ENCODE results near the gene CACNA2D3. TPM values are rescaled to one million over a fixed set of nuclear protein-coding genes. Genes with fewer than 3 reads are reported as not detected.

The CACNA2D3 gene
- total RNA-seq, 1 experiment from 2014 or later, result not detected

GRCh38 chr3:54427501-54427900 lies 305.1 kb downstream of the CACNA2D3 start:
- H3K27me3 Mint-ChIP-seq (ENCODE audit: insufficient read depth, unreplicated experiment), result peaks cover 12% of the 10 kb centered on the region
- no peak overlapping the region for H3K4me3 Mint-ChIP-seq (ENCODE audit: unreplicated experiment)
- H3K36me3 Mint-ChIP-seq (ENCODE audit: insufficient read depth, unreplicated experiment), result no peaks in the 10 kb centered on the region
- H3K9me3 ChIP-seq, result no peaks in the 10 kb centered on the region
- TF ChIP-seq CTCF (IDR thresholded peaks at IDR 0.05; ENCODE audit: insufficient read depth in 1 of 2, low read depth in 1 of 2, low read length in 1 of 2, severe bottlenecking in 1 of 2, unreplicated experiment in 1 of 2), result no peak
- H3K36me3 ChIP-seq (ENCODE audit: control insufficient read depth, insufficient read depth, low read length), result no peaks in the 10 kb centered on the region
- POLR2A ChIA-PET, result no interaction called here
- no peaks in the 10 kb centered on the region for H3K27me3 ChIP-seq (replicated peaks; ENCODE audit: control insufficient read depth, insufficient read depth, low read length)
- no peaks in the 10 kb centered on the region for H3K4me1 Mint-ChIP-seq (ENCODE audit: low read depth, unreplicated experiment)
- BruUV-seq (replicated peaks), result no TSS peak
- no peaks in the 10 kb centered on the region for H3K9me3 Mint-ChIP-seq (ENCODE audit: unreplicated experiment)
- no peaks in the 10 kb centered on the region for H3K4me1 ChIP-seq
- no peak overlapping the region for H3K27ac Mint-ChIP-seq (ENCODE audit: unreplicated experiment)
- no peak for DNase-seq
- CTCF ChIA-PET, result interaction anchor here (0.7 kb wide), 1 partner anchor 280 kb away, joined by 3 read pairs; no protein-coding TSS in a partner anchor
- intact Hi-C loops (cut with micrococcal nuclease; ENCODE audit: unreplicated experiment), result loop anchor here (10.0 kb wide), 1 partner anchor 283 kb away; no protein-coding TSS in a partner anchor
- H3K4me3 ChIP-seq (ENCODE audit: low read depth, low read length), result no peak overlapping the region

GRCh38 chr3:54427941-54428871 lies 305.9 kb downstream of the CACNA2D3 start:
- TF ChIP-seq CTCF (IDR thresholded peaks at IDR 0.05; ENCODE audit: insufficient read depth in 1 of 2, low read depth in 1 of 2, low read length in 1 of 2, severe bottlenecking in 1 of 2, unreplicated experiment in 1 of 2), result peak; percentile 67 to 81
- ChIA-PET CTCF (interaction anchor here (0.6 to 0.7 kb wide), 5 partner anchors 11 to 585 kb away, joined by 3 to 5 read pairs (median 3); no protein-coding TSS in a partner anchor), POLR2A (interaction anchor here (0.7 kb wide), 1 partner anchor 273 kb away, joined by 3 read pairs; no protein-coding TSS in a partner anchor)
- DNase-seq, result peak; percentile 55 to 66
- Mint-ChIP-seq H3K9me3 (ENCODE audit: unreplicated experiment) (no peaks in the 10 kb centered on the region), H3K36me3 (ENCODE audit: insufficient read depth, unreplicated experiment) (no peaks in the 10 kb centered on the region), H3K4me1 (ENCODE audit: low read depth, unreplicated experiment) (no peaks in the 10 kb centered on the region), H3K27ac (ENCODE audit: unreplicated experiment) (no peak overlapping the region), H3K27me3 (ENCODE audit: insufficient read depth, unreplicated experiment) (peaks cover 7% of the 10 kb centered on the region), H3K4me3 (ENCODE audit: unreplicated experiment) (no peak overlapping the region)
- Histone ChIP-seq H3K9me3 (no peaks in the 10 kb centered on the region), H3K27me3 (replicated peaks; ENCODE audit: control insufficient read depth, insufficient read depth, low read length) (no peaks in the 10 kb centered on the region), H3K4me1 (no peaks in the 10 kb centered on the region), H3K4me3 (ENCODE audit: low read depth, low read length) (no peak overlapping the region), H3K36me3 (ENCODE audit: control insufficient read depth, insufficient read depth, low read length) (no peaks in the 10 kb centered on the region)
- intact Hi-C loops (cut with micrococcal nuclease; ENCODE audit: unreplicated experiment), result loop anchor here (2.0 to 10.0 kb wide), 2 partner anchors 283 to 753 kb away; no protein-coding TSS in a partner anchor
- no TSS peak for BruUV-seq (replicated peaks)

- ChIA-PET POLR2A (no interaction called here), CTCF (interaction anchor here (1.2 kb wide), 1 partner anchor 9 kb away, joined by 3 read pairs; no protein-coding TSS in a partner anchor)
- no peak overlapping the region for H3K27ac Mint-ChIP-seq (ENCODE audit: unreplicated experiment)
- TF ChIP-seq CTCF (IDR thresholded peaks at IDR 0.05; ENCODE audit: insufficient read depth in 1 of 2, low read depth in 1 of 2, low read length in 1 of 2, severe bottlenecking in 1 of 2, unreplicated experiment in 1 of 2), result no peak
- Histone ChIP-seq H3K27me3 (replicated peaks; ENCODE audit: control insufficient read depth, insufficient read depth, low read length) (no peaks in the 10 kb centered on the region), H3K4me3 (ENCODE audit: low read depth, low read length) (no peak overlapping the region), H3K4me1 (no peaks in the 10 kb centered on the region), H3K9me3 (no peaks in the 10 kb centered on the region), H3K36me3 (ENCODE audit: control insufficient read depth, insufficient read depth, low read length) (no peaks in the 10 kb centered on the region)
- no peaks in the 10 kb centered on the region for H3K36me3 Mint-ChIP-seq (ENCODE audit: insufficient read depth, unreplicated experiment)
- intact Hi-C loops (cut with micrococcal nuclease; ENCODE audit: unreplicated experiment), result loop anchor here (5.0 to 10.0 kb wide), 2 partner anchors 102 to 496 kb away; no protein-coding TSS in a partner anchor
- no peaks in the 10 kb centered on the region for H3K27me3 Mint-ChIP-seq (ENCODE audit: insufficient read depth, unreplicated experiment)
- H3K4me1 Mint-ChIP-seq (ENCODE audit: low read depth, unreplicated experiment), result no peaks in the 10 kb centered on the region
- BruUV-seq (replicated peaks), result no TSS peak
- H3K4me3 Mint-ChIP-seq (ENCODE audit: unreplicated experiment), result no peak overlapping the region
- no peaks in the 10 kb centered on the region for H3K9me3 Mint-ChIP-seq (ENCODE audit: unreplicated experiment)
- no peak for DNase-seq
These were observed 310.6 kb downstream of the CACNA2D3 start for GRCh38 chr3:54432975-54433374.

All from Caco-2 (cell line).